GM18873 (cell line): ENCODE measurements around the gene THPO.
A peak's percentile ranks its signal among the peaks of the same experiment; 100 is the strongest.

Source experiments
- ATAC-seq: cut with Tn5 transposase; IDR thresholded peaks from one replicate; pipeline ENCODE4 v1.9.1; 2021; ENCODE audit warnings: mild to moderate bottlenecking, moderate library complexity, moderate number of reproducible peaks; ENCODE audit not compliant: unreplicated experiment, low FRiP score

Gene THPO

GRCh38 chr3:184368116-184368515 lies 9.9 kb downstream of the THPO start:
- no peak for ATAC-seq

- ATAC-seq = no peak
Measured at GRCh38 chr3:184366619-184367289, 11.3 kb downstream of the THPO start.

- ATAC-seq = peak; percentile 90
Measured at GRCh38 chr3:184362668-184363546, 15.1 kb downstream of the THPO start.

GRCh38 chr3:184361932-184362667 lies 15.9 kb downstream of the THPO start:
- ATAC-seq = no peak

- no peak for ATAC-seq
Measured at GRCh38 chr3:184361532-184361931, 16.5 kb downstream of the THPO start, which contains the start of the genes CLCN2 and POLR2H. CLCN2 (minus strand) TSS chr3:184361605; CDS start chr3:184361479, 126 bp downstream. POLR2H (plus strand) TSS chr3:184361710; CDS start chr3:184363493, 1,783 bp downstream.

- no peak for ATAC-seq
Measured at GRCh38 chr3:184360929-184361531, 17.0 kb downstream of the THPO start.

GRCh38 chr3:184360070-184360928 lies 17.7 kb downstream of the THPO start:
- ATAC-seq = no peak

GRCh38 chr3:184359610-184360009 lies 18.4 kb downstream of the THPO start:
- ATAC-seq = no peak

GRCh38 chr3:184358921-184359350 lies 19.1 kb downstream of the THPO start:
- no peak for ATAC-seq

GRCh38 chr3:184358124-184358767 lies 19.8 kb downstream of the THPO start:
- no peak for ATAC-seq

- ATAC-seq = no peak
Measured at GRCh38 chr3:184357248-184358123, 20.5 kb downstream of the THPO start.

- ATAC-seq = no peak
Measured at GRCh38 chr3:184355261-184356040, 22.6 kb downstream of the THPO start.

GRCh38 chr3:184354754-184355153 lies 23.3 kb downstream of the THPO start:
- ATAC-seq = no peak

- ATAC-seq = no peak
Measured at GRCh38 chr3:184354121-184354728, 23.8 kb downstream of the THPO start.

- ATAC-seq = no peak
Measured at GRCh38 chr3:184353546-184353941, 24.5 kb downstream of the THPO start.

GRCh38 chr3:184352897-184353545 lies 25.0 kb downstream of the THPO start:
- no peak for ATAC-seq
